HG03354 (cell line): ENCODE results near the gene ZNF354B.
"Not testable (repeated sequence)": the region's sequence is repeated elsewhere in the genome, so short reads cannot be mapped to it uniquely, and the experiment has no call there.

ENCODE experiments used
- ATAC-seq: cut with Tn5 transposase; IDR thresholded peaks from one replicate; pipeline ENCODE4 v1.9.1; 2021; ENCODE audit warnings: mild to moderate bottlenecking; ENCODE audit not compliant: unreplicated experiment, poor library complexity, severe bottlenecking

ZNF354B gene

GRCh38 chr5:178859625-178860521 is at the start of gene ZNF354B:
ZNF354B (plus strand) TSS chr5:178859953; CDS start chr5:178861048, 1,095 bp downstream.
- ATAC-seq = peak; percentile 99

GRCh38 chr5:178817506-178817905 is 42.2 kb upstream of the ZNF354B start:
- ATAC-seq = no peak

- ATAC-seq = no peak
Measured at GRCh38 chr5:178818094-178818493, 41.7 kb upstream of the ZNF354B start.

GRCh38 chr5:178820001-178820400 is 39.8 kb upstream of the ZNF354B start:
- ATAC-seq = no peak

GRCh38 chr5:178825444-178825843 is 34.3 kb upstream of the ZNF354B start:
- no peak for ATAC-seq

- no peak for ATAC-seq
Measured at GRCh38 chr5:178826216-178826615, 33.5 kb upstream of the ZNF354B start.

GRCh38 chr5:178827636-178828035 is 32.1 kb upstream of the ZNF354B start:
- no peak for ATAC-seq

GRCh38 chr5:178831049-178831448 is 28.7 kb upstream of the ZNF354B start:
- ATAC-seq = no peak

- no peak for ATAC-seq
Measured at GRCh38 chr5:178832618-178833201, 27.0 kb upstream of the ZNF354B start.

GRCh38 chr5:178836628-178837027 is 23.1 kb upstream of the ZNF354B start:
- ATAC-seq = no peak

- not testable (repeated sequence) for ATAC-seq
Measured at GRCh38 chr5:178838695-178839318, 20.9 kb upstream of the ZNF354B start.

GRCh38 chr5:178839319-178839704 is 20.4 kb upstream of the ZNF354B start:
- no peak for ATAC-seq

GRCh38 chr5:178840399-178840798 is 19.4 kb upstream of the ZNF354B start:
- not testable (repeated sequence) for ATAC-seq

- no peak for ATAC-seq
Measured at GRCh38 chr5:178849316-178849715, 10.4 kb upstream of the ZNF354B start.

- no peak for ATAC-seq
Measured at GRCh38 chr5:178851951-178852350, 7.8 kb upstream of the ZNF354B start.

- ATAC-seq = no peak
Measured at GRCh38 chr5:178854284-178854683, 5.5 kb upstream of the ZNF354B start.

GRCh38 chr5:178860615-178861014 is 862 bp downstream of the ZNF354B start:
- peak; percentile 3 for ATAC-seq

- no peak for ATAC-seq
Measured at GRCh38 chr5:178861627-178862026, 1.9 kb downstream of the ZNF354B start.

- ATAC-seq = no peak
Measured at GRCh38 chr5:178866946-178867345, 7.2 kb downstream of the ZNF354B start.

GRCh38 chr5:178869577-178869976 is 9.8 kb downstream of the ZNF354B start:
- no peak for ATAC-seq

- ATAC-seq = no peak
Measured at GRCh38 chr5:178870411-178870810, 10.7 kb downstream of the ZNF354B start.
